Amniotic stem cell (primary cell): ENCODE measurements around the gene DCAF17.
"Not testable (repeated sequence)": the region's sequence is repeated elsewhere in the genome, so short reads cannot be mapped to it uniquely, and the experiment has no call there.

ENCODE experiments used
- DNase-seq: peaks from one replicate; lab custom pipeline; 2025; lab: John Stamatoyannopoulos, UW

DCAF17 gene

DNA sequence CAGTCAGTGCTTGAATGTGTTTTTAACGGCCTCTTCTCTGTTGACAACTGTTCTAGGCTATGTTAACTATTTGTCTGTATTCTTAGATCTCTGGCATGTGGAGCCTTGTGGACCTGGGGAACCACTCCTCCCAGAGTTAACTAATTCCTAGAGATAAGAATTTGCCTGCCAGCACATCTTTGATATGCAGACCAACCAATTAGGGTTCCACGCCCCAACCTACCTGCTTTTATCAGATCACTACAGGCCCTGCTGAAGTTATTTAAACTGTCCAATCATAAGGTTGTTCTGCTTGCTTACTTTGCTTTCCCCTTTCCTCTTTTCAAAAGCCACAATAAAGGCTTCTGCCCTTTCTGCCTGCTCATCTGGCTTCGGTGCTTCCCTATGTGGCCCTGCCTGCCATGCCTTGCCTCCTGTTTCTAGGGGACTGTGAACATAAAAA lies 79.7 kb downstream of the DCAF17 start:
- DNase-seq: no peak

DNA sequence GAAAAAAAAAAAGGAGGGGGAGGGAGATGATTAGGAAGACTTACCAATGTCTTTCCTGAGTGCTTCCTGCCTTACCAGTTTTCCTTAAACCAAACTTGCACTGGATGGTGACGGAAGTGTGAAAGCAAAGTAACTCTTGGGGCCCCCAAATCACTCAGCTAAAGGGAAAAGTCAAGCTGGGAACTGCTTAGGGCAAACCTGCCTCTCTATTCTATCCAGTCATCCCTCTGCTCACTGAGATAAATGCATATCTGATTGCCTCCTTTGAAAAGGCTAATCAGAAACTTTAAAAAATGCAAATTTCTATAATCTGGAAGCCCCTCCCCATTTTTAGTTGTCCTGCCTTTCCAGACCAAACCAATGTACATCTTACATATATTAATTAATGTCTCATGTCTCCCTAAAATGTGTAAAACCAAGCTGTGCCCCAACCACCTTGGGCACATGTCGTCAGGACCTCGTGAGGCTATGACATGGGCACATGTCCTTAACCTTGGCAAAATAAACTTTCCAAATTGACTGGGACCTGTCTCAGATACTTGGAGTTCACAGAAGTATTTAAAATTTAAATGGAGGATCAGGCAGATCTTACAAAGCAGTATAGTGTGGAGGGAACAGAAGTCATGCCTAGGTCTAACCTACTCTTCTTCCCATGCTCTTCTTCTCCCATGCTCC lies 81.0 kb downstream of the DCAF17 start:
- no peak for DNase-seq

DNA sequence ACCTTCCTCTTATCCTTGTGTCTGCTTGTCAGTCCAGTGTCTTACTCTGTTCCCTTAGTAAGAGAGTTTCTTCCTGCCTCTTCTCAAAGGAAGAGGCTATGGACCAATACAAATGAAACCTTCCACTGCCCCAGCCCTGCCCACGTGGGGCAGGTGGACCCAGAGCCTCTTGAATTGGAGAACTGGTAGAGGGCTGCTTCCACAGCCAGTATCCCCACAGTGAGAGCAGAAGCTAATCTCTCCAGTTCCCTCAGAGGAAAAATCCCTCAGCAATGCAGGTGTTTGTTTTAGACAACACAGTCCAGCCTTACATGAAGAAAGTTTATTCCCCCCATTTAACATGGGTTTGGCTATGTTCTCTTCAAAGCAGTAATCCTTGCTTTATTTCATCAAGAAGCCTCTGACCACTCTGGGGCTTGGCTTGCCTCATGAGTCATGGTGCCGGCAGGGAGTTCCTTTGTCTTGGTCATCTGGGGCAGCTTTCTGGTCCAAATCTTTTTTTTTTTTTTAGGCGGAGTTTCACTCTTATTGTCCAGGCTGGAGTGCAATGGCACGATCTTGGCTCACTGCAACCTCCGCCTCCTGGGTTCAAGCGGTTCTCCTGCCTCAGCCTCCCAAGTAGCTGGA lies 81.8 kb downstream of the DCAF17 start:
- DNase-seq: peak; percentile 36

DNA sequence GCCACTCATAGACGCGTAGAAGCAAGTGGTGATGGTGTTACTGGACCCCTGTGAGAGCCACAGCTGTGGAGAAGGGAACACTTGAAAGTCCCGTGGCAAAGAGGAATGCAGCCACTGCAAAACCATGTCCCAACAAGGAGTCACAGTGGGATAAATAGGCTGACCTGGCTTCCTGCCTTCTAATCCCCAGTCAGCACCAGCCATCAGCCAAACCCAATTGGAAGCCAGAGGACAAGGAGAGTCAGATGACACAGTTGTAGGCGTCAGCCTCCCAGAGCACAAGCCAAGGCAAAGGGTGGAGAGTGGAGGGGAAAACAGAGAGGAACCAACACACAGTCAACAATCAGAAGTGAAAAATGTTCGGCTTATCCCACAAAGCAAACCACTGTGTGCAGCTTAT lies 82.8 kb downstream of the DCAF17 start:
- DNase-seq: no peak

DNA sequence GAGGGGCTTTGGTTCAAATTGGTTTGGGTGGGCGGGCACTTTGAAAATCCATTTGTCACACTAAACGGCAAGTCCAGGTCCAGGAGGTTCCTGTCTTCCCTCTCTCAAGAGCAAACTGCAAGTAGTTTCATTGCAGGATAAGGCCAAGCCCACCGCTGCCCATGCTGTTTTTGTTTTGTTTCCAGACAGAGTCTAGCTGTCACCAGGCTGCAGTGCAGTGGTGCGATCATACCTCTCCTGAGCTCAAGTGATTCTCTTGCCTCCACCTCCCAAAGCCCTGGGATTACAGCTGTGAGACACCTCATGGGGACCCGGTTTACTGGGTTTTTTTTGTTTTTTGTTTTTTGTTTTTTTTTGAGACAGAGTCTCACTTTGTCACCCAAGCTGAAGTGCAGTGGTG lies 86.4 kb downstream of the DCAF17 start:
- no peak for DNase-seq

DNA sequence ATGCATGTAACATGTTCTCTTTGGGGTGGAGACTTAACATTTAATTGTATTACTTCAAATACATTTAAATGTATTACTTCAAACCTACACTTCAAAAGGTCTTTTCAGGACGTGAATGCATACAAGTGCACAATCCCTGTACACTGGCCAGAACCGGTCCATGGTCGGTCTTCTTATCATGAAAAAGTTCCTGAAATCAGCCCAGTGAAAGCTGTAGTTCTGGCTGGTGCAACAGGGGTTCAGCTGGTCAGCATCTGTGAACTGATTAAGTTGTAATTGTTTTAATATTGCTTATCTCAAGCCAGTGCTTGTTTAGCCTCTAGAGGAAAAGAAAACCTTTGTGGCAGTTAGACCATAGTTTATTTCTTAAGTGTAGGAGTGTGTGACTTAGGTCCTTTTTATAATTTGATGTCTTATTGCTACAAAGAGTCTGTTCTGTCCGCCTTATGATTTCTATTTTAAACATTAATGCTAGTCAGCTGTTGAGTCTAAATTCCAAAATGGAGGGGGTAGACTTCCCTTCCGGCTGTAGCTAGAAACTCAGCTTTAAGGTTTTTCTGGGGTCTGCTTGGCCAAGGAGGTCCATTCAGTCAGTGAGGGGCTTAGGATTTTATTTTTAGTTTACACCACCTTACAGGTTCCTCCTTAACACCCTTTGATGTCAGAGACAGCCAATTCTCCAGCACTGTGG lies 87.5 kb downstream of the DCAF17 start:
- no peak for DNase-seq

DNA sequence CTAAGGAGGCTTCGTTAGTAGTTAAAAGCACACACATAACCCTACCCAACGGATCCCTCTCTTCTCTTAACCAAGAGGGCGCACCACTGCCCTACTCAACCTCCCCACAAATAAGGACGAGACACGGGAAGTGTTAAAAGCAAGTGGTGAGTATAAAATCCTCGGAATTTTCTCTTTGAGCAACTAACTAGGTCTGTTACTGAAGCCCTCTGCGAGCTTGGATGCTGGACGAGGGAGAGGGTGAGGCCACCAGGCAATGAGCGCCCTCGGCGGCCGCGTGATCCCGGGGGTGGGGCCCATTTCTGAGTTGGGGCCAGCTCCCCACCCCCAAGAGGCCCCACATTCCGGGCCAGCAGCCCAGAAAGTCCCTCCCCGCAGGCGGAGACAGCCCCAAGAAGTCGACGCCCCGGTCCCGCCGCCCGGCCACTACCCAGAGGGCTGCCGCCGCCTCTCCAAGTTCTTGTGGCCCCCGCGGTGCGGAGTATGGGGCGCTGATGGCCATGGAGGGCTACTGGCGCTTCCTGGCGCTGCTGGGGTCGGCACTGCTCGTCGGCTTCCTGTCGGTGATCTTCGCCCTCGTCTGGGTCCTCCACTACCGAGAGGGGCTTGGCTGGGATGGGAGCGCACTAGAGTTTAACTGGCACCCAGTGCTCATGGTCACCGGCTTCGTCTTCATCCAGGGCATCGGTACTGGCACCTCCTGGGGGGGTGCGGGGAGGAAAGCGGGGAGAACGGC lies 88.2 kb downstream of the DCAF17 start, which contains the start of gene CYBRD1:
TSS of gene CYBRD1 (plus strand) at position 423 of the 736 bp plus-strand sequence. CDS start at position 495, 72 bp downstream.
- DNase-seq: peak; percentile 43

DNA sequence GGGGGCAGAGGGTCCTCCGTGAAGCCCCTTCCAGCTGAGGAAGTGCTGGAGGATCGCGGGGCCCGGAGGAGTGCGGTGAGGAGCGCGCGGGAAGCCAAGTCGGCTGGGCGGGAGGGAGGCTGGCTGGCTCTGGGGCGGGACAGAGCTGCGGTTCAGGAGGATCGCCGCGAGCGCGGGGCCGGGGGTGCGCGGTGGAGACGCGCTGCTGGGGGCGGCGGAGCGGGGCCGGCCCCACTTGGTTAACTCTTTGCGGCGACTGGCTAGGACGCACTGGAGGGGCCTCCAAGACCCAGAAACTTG lies 88.7 kb downstream of the DCAF17 start:
- DNase-seq: no peak

DNA sequence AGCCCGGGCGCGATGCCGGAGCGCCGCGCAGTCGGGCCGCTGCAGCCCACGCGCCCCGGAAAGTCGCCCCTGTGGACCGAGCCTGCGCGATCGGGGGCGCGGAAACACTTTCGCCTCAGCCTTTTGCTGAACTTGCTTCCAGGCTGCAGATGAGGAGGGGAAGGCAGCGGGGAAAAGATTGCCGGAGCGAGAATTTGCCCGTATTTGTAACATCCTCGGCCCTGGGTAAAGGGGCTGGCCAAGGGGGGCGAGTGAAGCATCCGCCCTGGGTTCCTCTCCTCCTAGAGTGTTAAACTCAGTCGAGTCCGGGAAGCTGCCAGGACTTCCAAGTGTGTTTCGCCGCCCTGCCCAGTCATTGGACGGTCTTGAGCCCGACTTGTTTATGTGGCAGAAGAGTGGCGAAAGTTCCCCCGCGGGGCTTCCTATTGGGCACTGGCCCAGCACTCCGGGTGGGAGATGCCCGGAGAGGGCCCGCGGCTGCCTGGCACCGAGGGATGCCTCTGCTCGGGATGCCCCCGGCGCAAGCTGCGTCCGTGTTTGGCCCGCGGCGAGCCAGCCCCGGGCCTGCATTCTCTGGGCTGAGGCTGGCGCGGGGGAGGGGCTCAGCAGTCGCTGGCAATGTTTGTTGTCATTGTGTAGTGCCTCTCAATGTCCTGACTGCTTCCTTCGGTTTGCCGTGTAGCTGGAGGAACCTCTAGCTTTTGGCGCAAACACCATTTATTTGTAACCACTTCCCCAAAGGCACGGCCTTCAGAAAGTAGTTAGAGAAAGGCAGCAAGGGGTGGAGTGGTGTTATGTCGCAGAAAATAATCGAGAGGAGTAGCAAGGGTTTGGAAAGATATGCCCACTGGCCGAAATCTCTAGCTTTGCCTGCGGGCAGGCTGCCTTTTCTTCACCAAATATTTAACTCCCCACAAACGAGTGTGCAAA lies 89.3 kb downstream of the DCAF17 start:
- peak; percentile 62 for DNase-seq

DNA sequence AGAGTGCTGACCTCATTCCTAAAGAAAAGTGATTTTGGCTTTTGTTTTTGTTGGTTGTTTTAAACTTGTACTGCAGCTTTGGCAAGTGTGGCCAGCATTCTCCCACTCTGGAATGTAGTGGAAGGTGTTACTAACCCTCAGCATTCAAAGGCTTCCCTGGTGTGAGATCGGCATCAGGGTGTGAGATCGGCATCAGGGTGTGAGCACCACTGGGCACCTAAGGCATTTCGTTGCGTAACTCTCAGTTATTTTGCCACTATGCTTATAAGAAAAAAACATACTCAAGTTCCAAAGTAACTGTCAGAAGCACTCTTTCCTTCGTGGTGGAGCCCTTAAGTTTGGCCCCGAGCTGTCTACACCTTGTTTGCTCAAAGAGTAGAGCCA lies 90.0 kb downstream of the DCAF17 start:
- DNase-seq: peak; percentile 25

DNA sequence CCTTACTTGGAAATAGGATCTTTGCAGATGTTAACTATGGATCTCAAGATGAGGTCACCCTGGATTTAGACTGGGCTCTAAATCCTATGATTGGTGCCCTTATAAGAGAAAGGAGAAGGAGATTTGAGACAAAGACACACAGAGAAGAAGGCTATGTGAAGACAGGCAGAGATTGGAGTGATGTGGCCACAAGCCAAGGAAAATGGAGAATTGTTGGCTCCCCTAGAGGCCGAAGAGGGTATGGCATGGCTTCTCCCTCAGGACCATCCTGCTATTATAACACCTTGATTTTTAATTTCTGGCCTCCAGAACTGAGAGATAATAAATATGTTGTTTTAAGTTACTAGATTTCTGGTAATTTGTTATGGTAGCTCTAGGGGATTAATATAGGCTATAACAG lies 95.9 kb downstream of the DCAF17 start:
- no peak for DNase-seq

DNA sequence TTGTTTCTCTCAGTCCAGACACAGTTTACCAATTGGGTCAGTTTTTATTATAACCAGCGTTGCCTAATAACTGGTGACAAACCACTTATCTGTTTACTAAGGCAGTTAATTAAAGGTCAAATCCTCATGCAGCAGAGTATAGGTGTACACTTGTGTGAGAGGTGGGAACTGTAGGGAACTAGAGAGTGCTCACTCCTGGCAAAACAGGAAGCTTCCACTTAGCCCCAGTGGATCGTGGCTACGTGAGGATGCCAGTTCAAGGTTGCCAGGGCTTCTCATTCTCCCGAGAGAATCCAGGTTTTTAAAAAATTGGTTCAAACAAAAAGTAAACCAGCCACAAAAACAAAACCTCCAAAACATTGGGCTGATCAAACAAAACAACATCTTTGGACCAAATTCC lies 96.4 kb downstream of the DCAF17 start:
- DNase-seq: no peak

DNA sequence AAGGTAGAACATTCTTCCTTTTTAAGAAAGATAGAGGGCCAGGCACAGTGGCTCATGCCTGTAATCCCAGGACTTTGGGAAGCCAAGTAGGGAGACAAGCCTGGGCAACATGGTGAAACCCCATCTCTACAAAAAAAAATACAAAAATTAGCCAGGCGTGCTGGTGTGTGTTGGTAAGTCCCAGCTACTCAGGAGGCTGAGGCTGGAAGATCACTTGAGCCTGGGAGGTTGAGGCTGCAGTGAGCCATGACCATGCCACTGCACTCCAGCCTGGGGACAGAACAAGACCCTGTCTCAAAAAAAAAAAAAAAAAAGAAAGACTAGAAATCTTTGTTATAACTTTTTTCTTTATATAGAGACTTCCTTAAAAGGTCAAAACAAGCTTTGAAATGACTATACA lies 96.8 kb downstream of the DCAF17 start:
- DNase-seq: not testable (repeated sequence)

DNA sequence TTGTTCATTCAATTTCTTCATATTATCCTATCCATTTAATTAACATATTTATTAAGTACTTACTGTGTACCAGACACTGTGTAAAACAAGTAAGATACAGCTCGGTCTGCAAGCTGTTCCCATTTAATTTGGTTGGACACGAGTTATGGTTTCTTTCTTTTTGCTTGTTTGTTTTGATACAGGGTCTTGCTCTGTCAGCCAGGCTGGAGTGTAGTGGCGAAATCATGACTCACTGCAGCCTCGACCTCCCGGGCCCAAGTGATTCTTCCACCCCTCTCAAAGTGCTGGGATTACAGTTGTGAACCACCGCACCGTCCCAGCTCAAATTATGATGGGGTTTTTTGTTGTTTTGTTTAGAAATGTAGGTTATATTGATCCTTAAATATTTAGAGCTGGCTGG lies 97.3 kb downstream of the DCAF17 start:
- peak; percentile 58 for DNase-seq

DNA sequence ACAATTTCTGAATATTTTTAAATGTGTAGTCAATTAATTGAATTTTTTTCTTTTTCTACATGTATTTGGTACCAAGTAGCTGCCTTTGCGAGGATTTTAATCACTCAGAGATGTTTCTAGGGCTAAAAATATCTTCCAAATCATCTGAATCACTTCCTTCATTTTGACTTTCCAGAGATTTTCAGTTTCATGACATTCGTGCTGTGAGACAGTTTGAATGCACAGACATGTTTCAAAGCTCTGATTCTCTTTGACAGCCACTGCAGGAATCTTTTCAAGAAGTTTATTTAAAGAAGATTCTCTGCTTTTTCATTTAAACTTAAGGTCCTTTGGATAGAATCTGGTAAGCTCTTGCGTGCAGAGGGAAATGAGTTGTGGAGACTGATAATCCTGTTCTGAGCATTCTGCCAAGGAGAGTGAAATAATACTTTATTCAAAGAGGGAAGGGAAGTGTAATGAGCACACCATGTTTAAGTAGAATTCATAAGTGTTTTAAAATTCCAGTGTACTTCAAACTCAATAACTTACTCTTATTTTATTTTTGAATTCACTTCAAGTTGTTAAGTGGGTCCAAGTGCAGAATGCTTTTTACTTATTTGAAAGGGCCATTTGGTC lies 97.9 kb downstream of the DCAF17 start:
- DNase-seq: peak; percentile 19

DNA sequence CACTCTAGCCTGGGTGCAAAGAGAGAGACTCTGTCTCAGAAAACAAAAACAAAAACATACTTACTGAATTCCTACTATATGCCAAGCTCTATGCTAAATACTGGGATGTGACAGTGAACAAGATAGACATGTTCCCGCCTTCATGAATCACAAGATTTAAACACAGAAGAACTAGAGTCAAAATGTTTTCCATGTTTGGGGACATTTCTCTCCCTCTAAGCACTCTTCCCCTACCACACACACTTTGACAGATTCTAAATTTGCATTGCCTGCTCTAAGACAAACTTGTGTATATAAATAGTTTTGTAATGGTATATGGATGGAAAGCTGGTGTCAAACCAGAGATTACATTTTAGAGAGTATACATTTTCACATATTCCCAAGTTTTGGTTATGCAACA lies 99.3 kb downstream of the DCAF17 start:
- DNase-seq: no peak
